ENCODE data around the gene MLLT1.

- TF ChIP-seq CTCF (IDR thresholded peaks at IDR 0.05) (no peak), POLR2A (IDR thresholded peaks at IDR 0.05) (no peak), POLR2AphosphoS5 (IDR thresholded peaks at IDR 0.05; ENCODE audit: insufficient read depth in 1 of 2, low read depth in 1 of 2) (no peak)
Measured at GRCh38 chr19:6249296-6249695, 30.5 kb downstream of the MLLT1 start.

All from vagina (tissue), 2 donors.